ENCODE measurements around the gene THBS3.

GRCh38 chr1:155191904-155192303, 15.8 kb downstream of the THBS3 start:
- TF ChIP-seq CTCF (optimal IDR thresholded peaks at IDR 0.05 in 1 of 3, IDR thresholded peaks at IDR 0.05 in 1 of 3, conservative IDR thresholded peaks at IDR 0.05 in 1 of 3; ENCODE audit: extremely low read depth in 1 of 3, insufficient read depth in 2 of 3, low read length in 3 of 3): no peak
- no peak for TF ChIP-seq EZH2 (IDR thresholded peaks at IDR 0.05; ENCODE audit: low read length)
